ENCODE results near the gene BACE2.
"Not testable (repeated sequence)": the region's sequence is repeated elsewhere in the genome, so short reads cannot be mapped to it uniquely, and the experiment has no call there.

The BACE2 gene

DNA sequence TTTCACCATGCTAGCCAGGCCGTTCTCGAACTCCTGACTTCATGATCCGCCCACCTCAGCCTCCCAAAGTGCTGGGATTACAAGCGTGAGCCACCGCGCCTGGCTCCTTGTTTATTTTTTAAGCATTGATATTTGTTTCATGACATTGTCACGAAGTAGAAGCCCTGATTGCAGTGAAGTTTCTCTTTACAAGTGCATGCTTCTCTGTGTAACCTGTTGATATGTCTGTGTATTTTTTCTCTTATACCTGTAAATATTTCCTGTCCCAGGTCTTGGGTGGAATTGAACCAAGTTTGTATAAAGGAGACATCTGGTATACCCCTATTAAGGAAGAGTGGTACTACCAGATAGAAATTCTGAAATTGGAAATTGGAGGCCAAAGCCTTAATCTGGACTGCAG lies 75.1 kb downstream of the BACE2 start:
- no peak for DNase-seq

DNA sequence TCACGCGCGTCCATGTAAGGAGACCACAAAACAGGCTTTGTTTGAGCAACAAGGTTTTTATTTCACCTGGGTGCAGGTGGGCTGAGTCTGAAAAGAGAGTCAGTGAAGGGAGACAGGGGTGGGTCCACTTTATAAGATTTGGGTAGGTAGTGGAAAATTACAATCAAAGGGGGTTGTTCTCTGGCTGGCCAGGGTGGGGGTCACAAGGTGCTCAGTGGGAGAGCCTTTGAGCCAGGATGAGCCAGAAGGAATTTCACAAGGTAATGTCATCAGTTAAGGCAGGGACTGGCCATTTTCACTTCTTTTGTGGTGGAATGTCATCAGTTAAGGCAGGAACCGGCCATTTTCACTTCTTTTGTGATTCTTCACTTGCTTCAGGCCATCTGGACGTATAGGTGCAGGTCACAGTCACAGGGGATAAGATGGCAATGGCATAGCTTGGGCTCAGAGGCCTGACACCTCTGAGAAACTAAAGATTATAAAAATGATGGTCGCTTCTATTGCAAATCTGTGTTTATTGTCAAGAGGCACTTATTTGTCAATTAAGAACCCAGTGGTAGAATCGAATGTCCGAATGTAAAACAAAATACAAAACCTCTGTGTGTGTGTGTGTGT lies 76.4 kb downstream of the BACE2 start:
- not testable (repeated sequence) for DNase-seq

DNA sequence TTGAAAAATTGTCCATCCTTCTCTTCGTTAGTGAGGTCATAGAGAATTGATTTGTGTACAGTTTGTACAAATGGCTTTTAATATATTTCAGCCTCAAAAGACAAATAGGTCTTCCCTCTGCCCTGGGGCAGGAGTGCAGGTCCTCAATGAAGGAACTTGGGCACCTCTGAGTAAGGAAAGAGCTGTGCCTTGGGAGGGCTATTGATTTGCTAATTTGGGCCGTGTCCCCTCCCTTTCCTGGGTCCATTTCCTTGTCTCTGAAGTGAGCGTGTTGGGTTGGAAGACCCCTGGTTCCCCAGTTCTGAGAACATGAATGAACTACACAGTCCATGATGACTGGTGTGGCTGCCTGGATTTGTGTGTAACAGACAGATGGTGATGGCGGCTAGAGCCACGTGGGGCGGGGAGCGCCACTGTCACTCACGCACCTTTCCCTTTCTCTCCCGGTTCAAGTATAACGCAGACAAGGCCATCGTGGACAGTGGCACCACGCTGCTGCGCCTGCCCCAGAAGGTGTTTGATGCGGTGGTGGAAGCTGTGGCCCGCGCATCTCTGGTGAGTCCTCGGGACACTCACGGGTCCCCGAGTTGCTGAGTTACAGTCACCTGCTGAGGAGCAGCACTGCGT lies 77.7 kb downstream of the BACE2 start:
- DNase-seq = no peak

DNA sequence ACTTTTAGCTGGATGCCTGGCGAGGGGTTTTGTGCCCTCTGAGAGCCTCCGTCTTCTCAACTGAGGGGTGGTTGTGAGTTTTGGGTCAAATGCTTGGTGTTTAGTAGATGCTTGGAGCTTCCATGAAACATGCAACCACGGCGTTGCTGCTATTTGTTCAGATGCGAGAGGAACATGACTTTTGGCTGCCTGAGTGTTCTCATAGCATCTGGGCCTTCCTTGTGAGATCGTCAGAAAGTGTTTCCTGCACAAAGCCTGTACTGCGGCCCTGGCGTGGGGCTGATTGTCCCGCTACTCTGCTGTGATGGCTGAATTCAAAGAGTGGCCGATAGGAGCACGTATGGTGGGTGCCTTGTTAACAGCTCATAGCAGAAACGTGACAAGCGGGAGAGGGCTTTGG lies 78.8 kb downstream of the BACE2 start:
- DNase-seq = no peak

DNA sequence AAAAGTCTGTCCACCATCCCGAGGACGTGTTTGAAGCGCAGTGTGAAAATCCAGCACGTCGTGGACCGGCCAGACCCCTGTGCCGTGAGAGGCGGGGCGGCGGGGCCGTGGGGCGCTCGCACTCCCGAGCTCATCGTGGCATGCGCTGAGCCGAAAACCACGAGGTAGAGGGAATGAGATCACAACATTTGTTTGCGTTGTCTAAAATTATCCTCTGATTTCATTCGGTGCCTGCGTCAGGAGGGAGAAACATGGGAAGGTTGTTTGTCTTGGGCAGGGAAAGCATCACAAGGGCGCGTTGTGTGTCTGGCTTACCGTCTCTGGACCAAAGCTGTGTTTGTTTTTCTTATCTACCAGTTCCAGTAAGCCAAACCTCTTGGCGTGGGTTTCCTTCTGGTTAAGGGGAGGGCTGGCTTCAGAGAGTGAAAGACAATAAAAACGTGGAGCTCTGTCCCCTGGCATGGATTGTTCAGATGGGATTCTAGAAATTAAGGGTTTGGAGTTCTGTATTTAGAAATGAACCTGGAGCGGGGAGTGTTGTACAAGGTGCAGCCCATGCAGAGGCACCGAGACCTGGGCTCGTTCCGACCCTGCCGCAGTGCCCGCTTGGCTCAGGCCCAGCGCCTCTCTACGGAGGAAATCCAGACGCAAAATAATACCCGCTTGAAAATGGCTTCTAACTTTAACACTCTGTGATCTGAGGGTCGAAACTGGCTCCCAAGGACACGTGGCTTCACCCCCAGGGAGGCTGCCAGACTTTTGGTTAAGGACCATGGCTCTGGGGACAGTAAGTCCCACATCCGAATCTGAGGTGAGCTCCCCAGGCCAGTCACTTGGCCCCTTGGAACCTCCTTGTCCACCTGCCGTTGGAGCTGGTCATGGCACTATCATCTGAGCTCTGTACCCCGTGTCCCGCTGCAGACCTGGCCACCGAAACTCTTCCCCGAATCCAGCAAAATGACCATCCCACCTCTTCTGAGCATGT lies 79.9 kb downstream of the BACE2 start:
- DNase-seq = no peak

DNA sequence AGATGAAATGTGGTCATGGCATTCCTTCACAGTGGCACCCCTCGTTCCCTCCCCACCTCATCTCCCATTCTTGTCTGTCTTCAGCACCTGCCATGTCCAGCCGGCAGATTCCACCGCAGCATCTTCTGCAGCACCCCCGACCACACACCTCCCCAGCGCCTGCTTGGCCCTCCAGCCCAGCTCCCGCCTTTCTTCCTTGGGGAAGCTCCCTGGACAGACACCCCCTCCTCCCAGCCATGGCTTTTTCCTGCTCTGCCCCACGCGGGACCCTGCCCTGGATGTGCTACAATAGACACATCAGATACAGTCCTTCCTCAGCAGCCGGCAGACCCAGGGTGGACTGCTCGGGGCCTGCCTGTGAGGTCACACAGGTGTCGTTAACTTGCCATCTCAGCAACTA lies 81.5 kb downstream of the BACE2 start:
- no peak for DNase-seq

DNA sequence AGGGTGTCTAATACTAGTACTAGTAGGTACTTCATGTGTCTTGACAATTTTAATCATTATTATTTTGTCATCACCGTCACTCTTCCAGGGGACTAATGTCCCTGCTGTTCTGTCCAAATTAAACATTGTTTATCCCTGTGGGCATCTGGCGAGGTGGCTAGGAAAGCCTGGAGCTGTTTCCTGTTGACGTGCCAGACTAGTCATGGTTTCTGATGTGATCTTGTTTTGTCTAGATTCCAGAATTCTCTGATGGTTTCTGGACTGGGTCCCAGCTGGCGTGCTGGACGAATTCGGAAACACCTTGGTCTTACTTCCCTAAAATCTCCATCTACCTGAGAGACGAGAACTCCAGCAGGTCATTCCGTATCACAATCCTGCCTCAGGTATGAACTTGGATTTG lies 82.6 kb downstream of the BACE2 start:
- DNase-seq = no peak

DNA sequence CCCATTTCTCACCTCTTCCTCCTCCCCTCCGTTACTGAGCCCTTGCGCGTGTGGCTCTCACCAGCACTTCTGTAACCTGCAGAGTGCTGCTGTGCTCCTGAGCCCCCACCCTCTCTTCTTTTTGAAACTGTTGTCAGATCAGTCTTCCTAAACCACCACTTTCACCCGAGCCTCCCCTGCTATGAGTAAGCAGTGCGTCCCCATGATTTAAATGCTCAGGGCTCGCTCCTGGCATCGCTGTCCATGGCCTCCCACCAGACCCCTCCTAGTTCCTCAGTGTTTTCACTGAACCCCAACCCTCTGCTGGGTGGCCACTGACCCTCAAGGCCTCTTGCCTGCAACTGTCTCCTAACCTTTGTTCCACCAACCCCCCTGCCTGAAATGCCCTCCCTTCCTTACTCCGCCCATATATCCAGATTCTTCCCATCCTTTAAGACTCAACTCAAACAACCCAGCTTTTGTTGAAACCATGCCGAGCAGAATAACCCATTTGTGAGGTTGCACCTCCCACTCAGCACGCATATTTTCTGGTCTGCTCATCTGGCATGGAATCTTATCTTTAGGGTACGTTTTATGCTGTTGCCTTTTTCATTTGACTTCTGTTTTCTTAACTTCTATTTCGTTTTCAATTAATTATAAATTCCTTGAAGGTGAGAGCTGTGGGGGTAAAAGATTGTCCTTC lies 84.1 kb downstream of the BACE2 start:
- no peak for DNase-seq

DNA sequence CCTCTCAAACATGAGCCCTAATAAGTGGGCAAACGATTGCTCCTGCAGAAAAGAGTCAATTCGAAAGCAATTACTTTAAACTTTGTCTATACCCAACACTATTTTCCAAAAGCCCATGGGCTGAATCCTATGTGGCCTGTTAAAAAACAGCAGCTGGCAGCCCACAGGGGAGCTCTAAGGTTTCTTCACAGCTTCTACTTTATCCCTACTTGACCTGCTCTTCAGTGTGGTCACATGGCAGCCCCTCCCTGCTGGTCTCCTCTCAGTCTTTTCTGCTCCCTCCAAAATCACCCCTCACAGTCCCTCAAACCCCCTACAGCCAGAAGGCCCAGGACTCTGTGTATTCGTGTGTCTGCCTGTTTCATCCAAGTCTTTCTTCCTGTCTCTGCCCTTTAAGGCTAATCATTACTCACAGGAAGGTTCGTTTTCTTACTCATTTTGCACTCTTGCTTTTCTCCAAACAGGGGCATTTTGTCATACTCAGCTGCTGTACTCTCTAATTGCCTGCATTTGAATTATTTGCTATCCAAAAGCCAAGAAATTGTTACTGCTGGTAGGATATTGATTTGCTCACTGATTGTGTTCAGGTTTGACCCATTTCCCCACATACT lies 86.2 kb downstream of the BACE2 start:
- DNase-seq = no peak

DNA sequence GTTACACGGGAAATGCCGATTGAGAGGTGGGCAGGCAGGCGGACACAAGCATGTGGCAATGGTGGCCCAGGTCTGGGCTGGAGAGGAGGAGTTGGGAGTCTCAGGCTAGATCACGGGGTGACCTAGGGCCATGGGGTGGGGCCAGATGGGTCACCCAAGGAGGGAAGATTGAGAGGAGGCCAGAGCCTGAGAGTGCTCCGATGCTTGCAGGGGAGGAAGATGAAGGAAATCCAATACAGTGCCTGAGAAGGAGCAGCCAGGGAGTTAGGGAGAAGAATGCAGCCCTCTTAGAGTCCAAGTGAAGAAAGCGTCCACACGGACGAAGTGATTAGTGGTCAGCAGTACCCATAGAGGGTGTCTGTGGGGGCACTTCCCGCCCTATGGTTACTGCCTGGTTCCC lies 87.2 kb downstream of the BACE2 start:
- no peak for DNase-seq

DNA sequence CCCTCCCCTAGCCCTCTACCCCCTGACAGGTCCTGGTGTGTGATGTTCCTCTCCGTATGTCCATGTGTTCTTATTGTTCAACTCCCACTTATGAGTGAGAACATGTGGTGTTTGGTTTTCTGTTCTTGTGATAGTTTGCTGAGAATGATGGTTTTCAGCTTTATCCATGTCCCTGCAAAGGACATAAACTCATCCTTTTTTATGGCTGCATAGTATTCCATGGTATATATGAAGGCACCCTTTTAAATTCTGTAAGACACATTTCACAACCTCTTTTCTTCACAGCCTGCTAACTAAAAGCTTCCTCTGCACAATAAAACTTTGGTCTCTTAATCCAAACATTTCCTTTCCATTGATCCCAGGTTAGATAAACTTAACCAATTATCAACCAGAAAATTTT lies 88.3 kb downstream of the BACE2 start:
- not testable (repeated sequence) for DNase-seq

DNA sequence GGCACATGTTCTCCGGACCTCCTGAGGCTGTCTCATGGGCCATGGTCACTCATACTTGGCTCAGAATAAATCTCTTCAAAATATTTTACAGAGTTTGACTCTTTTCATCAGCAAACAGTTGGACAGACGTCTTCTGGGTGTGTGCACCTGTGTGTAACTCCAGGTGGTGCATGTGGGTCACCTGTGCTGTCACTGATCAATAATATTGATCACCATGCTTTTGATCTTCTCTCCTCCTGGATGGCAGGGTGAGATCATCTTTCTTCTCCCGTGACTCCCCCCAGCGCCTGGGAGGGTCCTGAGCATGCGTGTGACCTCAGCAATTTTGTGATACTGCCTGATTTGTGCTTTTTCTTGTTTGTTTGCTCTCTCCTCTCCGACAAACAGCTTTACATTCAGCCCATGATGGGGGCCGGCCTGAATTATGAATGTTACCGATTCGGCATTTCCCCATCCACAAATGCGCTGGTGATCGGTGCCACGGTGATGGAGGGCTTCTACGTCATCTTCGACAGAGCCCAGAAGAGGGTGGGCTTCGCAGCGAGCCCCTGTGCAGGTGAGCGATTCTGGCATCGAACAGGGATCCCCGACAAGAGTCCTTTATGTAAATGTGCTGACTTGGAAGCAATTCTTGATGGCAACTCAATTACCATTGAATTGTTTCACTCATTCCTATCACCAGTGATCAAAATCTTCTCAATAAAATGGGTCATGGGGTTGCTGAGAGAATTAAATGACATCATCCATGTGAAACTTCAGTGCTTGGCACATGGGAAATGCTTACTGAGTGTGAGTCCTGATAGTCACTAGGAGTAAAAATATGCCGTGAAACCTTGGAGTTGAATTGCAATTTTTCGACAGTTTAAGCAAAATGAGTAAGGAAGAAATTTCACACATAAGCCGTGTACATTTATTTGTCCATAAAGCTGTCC lies 89.1 kb downstream of the BACE2 start:
- DNase-seq = no peak

DNA sequence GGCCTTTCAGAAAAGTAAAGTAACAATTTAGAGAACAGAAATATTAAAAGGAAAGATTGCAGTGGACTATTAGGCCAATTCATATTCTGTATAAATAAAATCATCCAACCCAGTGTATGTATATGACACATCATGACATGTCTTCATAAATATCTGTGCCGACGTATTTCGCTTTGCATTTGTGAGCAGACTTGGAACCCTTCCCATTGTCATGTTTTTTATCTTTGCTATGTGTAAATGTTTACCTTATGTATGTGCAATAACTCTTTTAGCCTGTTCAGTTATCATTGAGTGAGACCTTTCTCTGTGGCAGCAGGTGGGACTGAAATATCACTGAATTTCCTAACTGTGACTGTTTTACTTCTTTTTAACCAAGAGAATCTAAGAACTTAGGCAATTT lies 90.7 kb downstream of the BACE2 start:
- DNase-seq = no peak

DNA sequence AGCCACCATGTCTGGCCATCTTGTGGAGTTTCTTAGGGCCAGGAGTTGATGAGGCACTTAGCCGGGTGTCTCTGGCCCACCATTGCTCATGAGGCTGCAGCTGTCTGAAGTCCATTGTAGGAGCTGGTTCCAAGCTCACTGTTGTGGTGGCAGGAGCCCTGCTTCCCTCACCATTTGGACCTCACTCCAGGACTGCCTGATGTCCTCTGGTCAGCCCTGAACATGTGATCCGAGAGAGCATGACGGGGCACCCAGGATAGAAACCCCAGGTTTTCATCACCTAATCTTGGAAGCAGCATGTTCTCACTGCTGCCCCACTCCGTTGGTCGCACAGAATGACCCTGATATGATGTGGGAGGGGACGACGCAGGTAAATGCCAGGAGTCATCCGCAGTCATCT lies 92.5 kb downstream of the BACE2 start:
- no peak for DNase-seq

DNA sequence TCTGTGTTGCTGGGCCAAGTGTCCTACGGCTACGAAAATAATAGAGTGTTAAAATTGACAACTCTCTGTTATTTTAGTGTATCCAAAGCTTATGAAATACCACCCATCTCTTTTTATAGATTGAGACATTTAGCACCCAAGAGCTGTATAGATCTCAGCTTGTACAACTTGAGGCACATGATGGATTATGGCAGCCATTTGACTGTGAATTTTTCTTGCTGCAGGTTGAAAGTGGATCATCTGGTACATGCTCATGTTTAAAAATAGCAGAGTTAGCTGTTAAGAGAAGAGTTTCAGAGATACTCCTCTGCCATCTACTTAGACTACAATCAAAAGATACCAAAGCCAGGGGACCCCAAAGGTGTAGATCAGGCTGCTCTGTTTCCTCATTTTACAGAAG lies 99.4 kb downstream of the BACE2 start:
- no peak for DNase-seq

DNA sequence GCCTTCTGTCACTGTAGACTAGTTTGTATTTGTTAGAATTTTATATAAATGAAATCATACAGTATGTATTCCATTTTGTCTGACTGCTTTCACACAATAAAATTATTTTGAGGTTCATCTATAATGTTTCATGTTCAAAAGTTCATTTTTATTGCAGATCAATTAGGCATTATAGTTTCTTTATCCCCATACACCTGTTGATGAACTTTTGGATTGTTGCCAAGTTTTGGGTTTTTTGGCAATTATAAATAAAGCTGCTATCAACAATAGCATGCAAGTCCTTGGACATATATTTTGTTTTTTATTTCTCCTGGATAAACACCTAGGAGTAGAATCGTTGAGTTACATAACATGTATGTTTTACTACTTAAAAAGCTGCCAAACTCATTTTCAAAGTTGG lies 101.6 kb downstream of the BACE2 start:
- no peak for DNase-seq

DNA sequence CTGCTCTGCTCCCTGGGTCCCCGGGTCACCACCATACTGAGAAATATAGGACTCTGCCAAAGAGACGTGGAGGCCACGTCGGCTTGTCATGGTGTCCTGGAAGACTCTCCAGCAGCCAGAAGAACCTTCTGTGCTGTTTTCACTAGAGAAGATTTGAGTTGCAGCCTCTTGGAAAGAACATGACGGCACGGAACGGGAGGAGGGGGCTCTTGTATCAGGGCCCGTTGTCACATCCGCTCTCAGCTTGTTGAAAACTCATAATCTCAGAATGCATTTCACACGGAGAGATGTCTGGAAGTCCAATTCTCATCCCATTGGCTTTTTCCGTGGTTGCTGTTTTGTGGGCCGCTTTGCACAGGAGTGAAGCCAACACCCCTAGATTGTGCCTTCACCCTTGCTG lies 109.2 kb downstream of the BACE2 start:
- DNase-seq = no peak

DNA sequence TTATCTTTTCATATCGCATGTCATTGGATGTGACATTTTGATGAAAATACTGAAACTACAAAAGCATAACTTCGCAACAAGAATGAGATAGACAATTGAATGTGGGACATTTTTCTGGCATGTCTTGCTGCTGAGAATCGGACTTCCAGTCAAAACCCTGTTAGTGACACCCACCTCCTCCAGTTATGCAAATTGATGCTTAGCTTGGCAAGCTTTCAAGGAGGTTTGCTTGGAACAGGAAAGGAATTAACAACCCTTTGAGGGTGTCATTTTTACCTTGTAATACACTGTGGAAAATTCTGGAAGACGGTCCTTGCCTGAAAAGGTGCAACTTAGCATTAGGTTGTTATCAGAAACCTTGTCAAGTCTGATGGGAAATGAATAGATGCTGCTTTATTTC lies 109.9 kb downstream of the BACE2 start:
- DNase-seq = no peak

DNA sequence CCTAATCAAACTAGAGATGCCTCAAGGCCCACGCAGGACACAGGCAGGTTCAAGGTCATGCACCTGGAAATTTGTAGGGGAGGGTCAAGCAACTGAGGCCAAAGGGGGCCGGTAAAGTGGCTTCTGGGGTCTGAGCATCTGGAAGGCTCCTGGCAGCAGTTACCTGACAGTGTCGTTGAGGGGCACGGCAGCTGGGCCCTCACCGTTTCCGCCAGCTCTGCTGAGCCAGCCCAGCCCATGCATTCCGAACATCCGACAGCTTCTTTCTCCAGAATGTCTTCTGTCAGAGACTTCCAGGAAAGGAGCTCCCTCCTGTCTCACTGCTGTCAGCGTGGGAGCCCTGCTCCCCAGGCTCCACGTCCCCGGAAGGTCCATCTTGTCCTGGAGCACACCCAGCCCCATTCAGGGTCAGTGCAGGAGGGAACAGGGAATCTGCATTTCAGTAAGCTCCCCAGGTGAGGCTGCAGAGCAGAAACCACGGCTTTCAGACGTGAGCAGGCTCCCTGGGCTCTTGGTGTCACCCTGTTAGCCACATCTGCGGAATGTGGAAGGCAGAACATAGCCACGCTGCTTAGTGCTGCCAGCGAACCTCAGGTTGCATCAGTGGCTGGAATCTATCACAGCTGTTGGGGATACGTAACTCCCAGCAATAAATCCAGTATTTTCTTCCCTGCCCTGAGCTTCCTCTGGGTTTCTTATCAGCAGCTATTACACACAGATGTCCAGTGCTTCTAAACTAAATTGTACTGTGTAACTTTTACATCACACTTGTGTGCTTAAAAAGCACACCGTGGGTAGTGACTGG lies 112.4 kb downstream of the BACE2 start:
- DNase-seq = no peak

DNA sequence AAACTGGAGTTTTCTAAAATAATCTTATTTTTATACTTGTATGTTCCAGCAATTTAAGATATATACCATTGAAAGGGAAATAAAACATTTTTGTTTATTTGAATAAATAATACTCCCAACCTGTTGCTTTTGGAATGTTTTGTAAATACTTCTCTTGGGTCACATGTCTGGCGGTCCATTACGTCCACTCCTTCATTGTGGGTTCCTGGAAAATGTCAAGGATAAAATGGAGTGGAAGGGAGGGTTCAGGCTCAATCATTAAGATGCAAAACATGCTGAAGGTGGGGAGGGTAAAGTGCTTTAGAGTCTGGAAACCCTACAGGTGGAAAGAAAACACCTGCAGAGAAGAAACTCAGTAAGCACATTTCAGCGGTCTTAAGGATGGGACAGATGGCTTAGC lies 114.5 kb downstream of the BACE2 start:
- DNase-seq = no peak
